H9 (cell line): Measurements from ENCODE around the gene TDRD9. TPM values are rescaled to one million over a fixed set of nuclear protein-coding genes. Genes with fewer than 3 reads are reported as not detected.

ENCODE experiments used
- DNase-seq: peaks from one replicate; pipeline ENCODE4 v3.0.0-alpha.2; 2017
- H2AFZ ChIP-seq: one replicate; pipeline ENCODE4 v1.6.1; 2013; ENCODE audit warnings: mild to moderate bottlenecking, low read length, control low read depth, moderate library complexity
- H2AK5ac ChIP-seq: 2 replicates; pipeline ENCODE4 v1.6.1; 2013; ENCODE audit warnings: low read length, control low read depth, mixed read lengths; ENCODE audit not compliant: insufficient read length
- H2BK120ac ChIP-seq: one replicate; pipeline ENCODE4 v1.6.1; 2013; ENCODE audit warnings: low read depth, mild to moderate bottlenecking, low read length, control low read depth, inconsistent platforms; ENCODE audit not compliant: poor library complexity, severe bottlenecking
- H2BK12ac ChIP-seq: 2 replicates; pipeline ENCODE4 v1.6.1; 2013; ENCODE audit warnings: low read length, control low read depth, mixed read lengths, low read depth; ENCODE audit not compliant: insufficient read length
- H2BK15ac ChIP-seq: 2 replicates; pipeline ENCODE4 v1.6.1; 2013; ENCODE audit warnings: low read depth, low read length, control low read depth
- H2BK20ac ChIP-seq: one replicate; pipeline ENCODE4 v1.6.1; 2013; ENCODE audit warnings: low read depth, mild to moderate bottlenecking, low read length, control low read depth, inconsistent platforms; ENCODE audit not compliant: poor library complexity, severe bottlenecking
- H2BK5ac ChIP-seq: 2 replicates; pipeline ENCODE4 v1.6.1; 2013; ENCODE audit warnings: low read length, control low read depth, mixed read lengths; ENCODE audit not compliant: insufficient read length
- H3K14ac ChIP-seq: 2 replicates; pipeline ENCODE4 v1.6.1; 2013; ENCODE audit warnings: low read length, control low read depth; ENCODE audit not compliant: insufficient read depth
- H3K18ac ChIP-seq: 2 replicates; pipeline ENCODE4 v1.6.1; 2013; ENCODE audit warnings: low read depth, mild to moderate bottlenecking, mixed read lengths, low read length, control low read depth; ENCODE audit not compliant: insufficient read length
- H3K23ac ChIP-seq: 2 replicates; pipeline ENCODE4 v1.6.1; 2013; ENCODE audit warnings: low read length, control low read depth, mixed read lengths, low read depth; ENCODE audit not compliant: insufficient read length
- H3K23me2 ChIP-seq: 2 replicates; pipeline ENCODE4 v1.6.1; 2013; ENCODE audit warnings: low read depth, mild to moderate bottlenecking, mixed read lengths, low read length, control low read depth; ENCODE audit not compliant: insufficient read length, poor library complexity, severe bottlenecking
- H3K27ac ChIP-seq: 2 replicates; pipeline ENCODE4 v1.5.1; 2013; ENCODE audit warnings: low read length, control low read depth, mixed read lengths, low read depth; ENCODE audit not compliant: insufficient read length
- H3K27me3 ChIP-seq: 2 replicates; pipeline ENCODE4 v1.6.1; 2013; ENCODE audit warnings: low read length, control low read depth, inconsistent platforms; ENCODE audit not compliant: insufficient read depth
- H3K4ac ChIP-seq: 2 replicates; pipeline ENCODE4 v1.6.1; 2013; ENCODE audit warnings: low read depth, mild to moderate bottlenecking, control low read depth, inconsistent platforms, low read length, moderate library complexity
- H3K4me1 ChIP-seq: 2 replicates; pipeline ENCODE4 v1.6.1; 2013; ENCODE audit warnings: low read length, control low read depth, inconsistent platforms; ENCODE audit not compliant: insufficient read depth
- H3K4me2 ChIP-seq: 2 replicates; pipeline ENCODE4 v1.6.1; 2013; ENCODE audit warnings: low read length, control low read depth, mixed read lengths; ENCODE audit not compliant: insufficient read length, insufficient read depth
- H3K56ac ChIP-seq: 2 replicates; pipeline ENCODE4 v1.6.1; 2013; ENCODE audit warnings: low read depth, mild to moderate bottlenecking, mixed read lengths, low read length, control low read depth; ENCODE audit not compliant: insufficient read length
- H3K79me1 ChIP-seq: 2 replicates; pipeline ENCODE4 v1.6.1; 2013; ENCODE audit warnings: low read depth, mild to moderate bottlenecking, moderate library complexity, low read length, control low read depth, inconsistent platforms; ENCODE audit not compliant: insufficient read depth, poor library complexity, severe bottlenecking
- H3K79me2 ChIP-seq: 2 replicates; pipeline ENCODE4 v1.6.1; 2013; ENCODE audit warnings: low read length, control low read depth, inconsistent platforms; ENCODE audit not compliant: insufficient read depth
- H3K9ac ChIP-seq: 2 replicates; pipeline ENCODE4 v1.6.1; 2013; ENCODE audit warnings: low read length, control low read depth, mixed read lengths; ENCODE audit not compliant: insufficient read length; ENCODE audit errors: extremely low read depth
- H3K9me3 ChIP-seq: one replicate; pipeline ENCODE4 v1.6.1; 2013; ENCODE audit warnings: low read depth, low read length, inconsistent platforms; ENCODE audit not compliant: control insufficient read depth
- H3T11ph ChIP-seq: one replicate; pipeline ENCODE4 v1.6.1; 2013; ENCODE audit warnings: mild to moderate bottlenecking, low read length, control low read depth, inconsistent platforms
- H4K20me1 ChIP-seq: one replicate; pipeline ENCODE4 v1.6.1; 2013; ENCODE audit not compliant: control insufficient read depth, insufficient read length, insufficient read depth
- H4K5ac ChIP-seq: 2 replicates; pipeline ENCODE4 v1.6.1; 2013; ENCODE audit warnings: low read depth, mild to moderate bottlenecking, mixed read lengths, low read length, control low read depth; ENCODE audit not compliant: insufficient read length
- H4K8ac ChIP-seq: replicated peaks from 2 replicates; pipeline ENCODE4 v1.6.1; 2013; ENCODE audit warnings: low read length, control low read depth, mixed read lengths, low read depth; ENCODE audit not compliant: insufficient read length
- H4K91ac ChIP-seq: 2 replicates; pipeline ENCODE4 v1.6.1; 2013; ENCODE audit warnings: low read depth, mild to moderate bottlenecking, moderate library complexity, mixed read lengths, low read length, control low read depth; ENCODE audit not compliant: insufficient read length
- H3K27ac Mint-ChIP-seq, 3 experiments: 2 replicates in 2 of 3; 3 replicates in 1 of 3; pipeline ENCODE4 v1.8.0; 2020 to 2021; ENCODE audit warnings: mixed read lengths in 3 of 3, mild to moderate bottlenecking in 1 of 3, moderate library complexity in 1 of 3
- H3K27me3 Mint-ChIP-seq: 2 replicates; pipeline ENCODE4 v1.8.0; 2021; ENCODE audit warnings: low read depth, mild to moderate bottlenecking, moderate library complexity, mixed read lengths
- H3K36me3 Mint-ChIP-seq, 3 experiments: 2 replicates in 2 of 3; 3 replicates in 1 of 3; pipeline ENCODE4 v1.8.0; 2020 to 2021; ENCODE audit warnings: low read depth in 3 of 3, mixed read lengths in 3 of 3; ENCODE audit not compliant: insufficient read depth in 1 of 3
- H3K4me1 Mint-ChIP-seq, 2 experiments: 2 replicates each; pipeline ENCODE4 v1.8.0; 2020; ENCODE audit warnings: mixed read lengths in 2 of 2
- H3K4me3 Mint-ChIP-seq, 2 experiments: 2 replicates in 1 of 2; 3 replicates in 1 of 2; pipeline ENCODE4 v1.8.0; 2020 to 2021; ENCODE audit warnings: mild to moderate bottlenecking in 2 of 2, mixed read lengths in 2 of 2, moderate library complexity in 1 of 2
- H3K9me3 Mint-ChIP-seq, 2 experiments: 2 replicates in 1 of 2; 3 replicates in 1 of 2; pipeline ENCODE4 v1.8.0; 2020; ENCODE audit warnings: mild to moderate bottlenecking in 2 of 2, mixed read lengths in 2 of 2, moderate library complexity in 1 of 2
- CTCF ChIP-seq: fragments of 200-600 bp; sonication (generic); conservative IDR thresholded peaks from 3 replicates; pipeline ENCODE4 v1.8.0; 2021; ENCODE audit warnings: antibody characterized with exemption, mild to moderate bottlenecking
- WGBS: extraction: QIAGEN DNeasy Blood & Tissue Kit; methylation state at CpG from one replicate; pipeline ENCODE4 v1.1.7; 2013; ENCODE audit warnings: missing lambda C conversion rate, low lambda C conversion rate, mixed read lengths; ENCODE audit not compliant: insufficient read length; ENCODE audit errors: extremely low coverage; 5-methylcytosine and 5-hydroxymethylcytosine counted together
- total RNA-seq: library from RNA; stranded (reverse); gene quantifications from 2 replicates; pipeline ENCODE4 v1.2.1, GENCODE V29; 2021

TDRD9 gene
- total RNA-seq, 1 experiment from 2014 or later: not detected

- H3K36me3 Mint-ChIP-seq: no peaks in the 10 kb centered on the region
- no peaks in the 10 kb centered on the region for H3K79me1 ChIP-seq
- no peak overlapping the region for H3K4ac ChIP-seq
- no peaks in the 10 kb centered on the region for H3K79me2 ChIP-seq
- H2BK20ac ChIP-seq: no peak overlapping the region
- H3K4me1 Mint-ChIP-seq: no peaks in the 10 kb centered on the region
- H2BK120ac ChIP-seq: no peak overlapping the region
- H3K4me3 Mint-ChIP-seq: no peak overlapping the region
- no peak overlapping the region for H3K23ac ChIP-seq
- no peak overlapping the region for H4K91ac ChIP-seq
- no peak overlapping the region for H4K8ac ChIP-seq
- no peak overlapping the region for H3K27ac ChIP-seq
- no peaks in the 10 kb centered on the region for H3K4me1 ChIP-seq
- no peak overlapping the region for H3K27ac Mint-ChIP-seq
- no peak overlapping the region for H3K18ac ChIP-seq
- H3K14ac ChIP-seq: no peak overlapping the region; the same call in 1 of the 2 replicates
- no peak for DNase-seq
- no CpG with 5 or more reads among the region's 12 CpGs for WGBS
- peaks cover 7% of the 10 kb centered on the region for H3K27me3 Mint-ChIP-seq
- no peak overlapping the region for H2BK15ac ChIP-seq
- no peaks in the 10 kb centered on the region for H3K9me3 ChIP-seq
- no peak overlapping the region for H2BK12ac ChIP-seq
- no peak overlapping the region for H3K56ac ChIP-seq
- no peak overlapping the region for H4K5ac ChIP-seq
- no peak overlapping the region for H3K4me2 ChIP-seq
- H2BK5ac ChIP-seq: no peak overlapping the region
- no peak overlapping the region for H3T11ph ChIP-seq
- no peaks in the 10 kb centered on the region for H3K27me3 ChIP-seq
- no peak overlapping the region for H2AK5ac ChIP-seq
- H3K9me3 Mint-ChIP-seq: no peaks in the 10 kb centered on the region
- no peaks in the 10 kb centered on the region for H4K20me1 ChIP-seq
- no peak overlapping the region for H3K9ac ChIP-seq
- TF ChIP-seq CTCF: no peak
- H3K23me2 ChIP-seq: no peaks in the 10 kb centered on the region
- no peak overlapping the region for H2AFZ ChIP-seq
Observed at GRCh38 chr14:104007121-104007520, 78.9 kb downstream of the TDRD9 start.
